HG02943 (cell line): ENCODE results near the gene CXCR3.
"Not testable (repeated sequence)": the region's sequence is repeated elsewhere in the genome, so short reads cannot be mapped to it uniquely, and the experiment has no call there.

Source experiments
- ATAC-seq: cut with Tn5 transposase; IDR thresholded peaks from one replicate; pipeline ENCODE4 v1.9.1; 2021; ENCODE audit warnings: mild to moderate bottlenecking, low read depth, moderate library complexity; ENCODE audit not compliant: unreplicated experiment

Gene CXCR3

DNA sequence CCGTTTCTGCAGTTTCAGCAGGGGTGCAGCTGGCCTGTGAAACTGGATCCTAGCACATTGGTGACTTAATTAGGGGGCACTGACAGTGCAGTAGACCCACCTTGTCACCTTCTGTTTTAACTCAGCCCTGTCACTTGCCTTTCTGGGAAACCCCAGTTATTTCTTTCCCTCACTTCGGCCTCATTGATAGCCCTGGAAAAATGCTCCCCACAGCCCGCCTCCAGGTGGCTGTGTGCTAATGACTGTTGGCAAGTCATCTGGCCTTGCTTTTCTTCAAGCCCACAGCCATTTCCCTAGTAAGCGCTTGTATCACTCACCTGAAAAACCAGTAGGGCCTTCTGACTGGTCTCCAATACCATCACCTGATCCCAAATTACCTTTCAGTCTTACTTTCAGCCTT, 3.3 kb downstream of the CXCR3 start:
- no peak for ATAC-seq

DNA sequence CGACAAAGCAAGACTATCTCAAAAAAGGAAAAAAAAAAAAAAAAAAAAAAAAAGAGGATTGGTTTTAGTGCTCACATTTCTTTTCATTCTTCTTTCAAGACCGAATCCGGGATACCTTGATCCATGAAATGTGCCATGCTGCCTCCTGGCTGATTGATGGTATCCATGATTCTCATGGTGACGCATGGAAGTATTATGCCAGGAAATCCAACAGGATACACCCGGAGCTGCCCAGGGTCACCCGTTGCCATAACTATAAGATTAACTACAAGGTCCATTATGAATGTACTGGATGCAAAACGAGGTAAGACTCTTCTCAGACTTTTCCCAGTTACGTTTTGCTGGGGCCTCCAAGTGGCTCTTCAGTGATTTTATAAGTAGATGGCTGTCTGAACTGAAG, 6.1 kb downstream of the CXCR3 start:
- ATAC-seq = no peak

DNA sequence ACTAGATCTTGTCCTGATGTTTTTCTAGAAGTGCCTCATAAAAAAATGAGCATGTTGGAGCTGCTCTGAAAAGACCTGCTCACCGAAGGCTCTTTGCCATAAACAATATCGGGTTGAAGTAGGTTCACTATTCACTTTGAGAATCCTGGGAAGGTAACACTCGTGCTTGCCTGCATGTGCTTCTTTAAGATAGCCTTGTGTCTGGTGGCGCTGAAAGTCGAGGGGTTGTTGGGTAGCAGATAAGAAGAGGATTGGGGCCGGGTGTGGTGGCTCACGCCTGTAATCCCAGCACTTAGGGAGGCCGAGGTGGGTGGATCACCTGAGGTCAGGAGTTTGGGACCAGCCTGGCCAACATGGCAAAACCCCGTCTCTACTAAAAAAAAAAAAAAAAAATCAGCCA, 6.6 kb downstream of the CXCR3 start:
- not testable (repeated sequence) for ATAC-seq

DNA sequence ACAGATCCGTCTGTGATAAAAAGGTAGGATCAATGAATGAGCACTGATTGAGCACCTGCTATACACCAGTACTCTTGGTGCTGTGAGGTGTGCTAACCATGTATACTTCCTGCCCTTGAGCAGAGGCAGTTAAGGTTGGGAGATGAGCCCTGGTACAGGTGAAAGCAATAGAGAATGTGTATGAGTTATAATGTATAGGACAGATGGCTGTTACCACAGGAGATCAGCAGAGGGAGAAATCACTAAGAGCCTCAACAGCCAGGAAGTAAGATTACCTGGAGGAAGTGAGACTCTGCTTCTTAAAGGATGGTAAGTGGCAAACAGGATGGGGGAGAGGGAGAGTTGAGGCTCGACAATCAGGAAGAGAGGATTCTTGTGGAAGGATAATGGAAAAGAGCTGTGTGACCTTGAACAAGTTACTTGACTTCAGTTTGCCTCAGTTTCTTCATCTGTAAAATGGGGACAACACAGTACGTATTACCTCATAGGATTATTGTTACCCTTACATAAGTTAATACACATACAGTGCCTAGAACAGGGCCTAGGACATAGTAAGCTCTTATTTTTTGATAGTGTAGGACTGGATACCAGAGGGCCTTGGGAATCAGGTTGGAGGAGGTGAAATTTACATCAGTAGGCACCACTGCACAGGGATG, 9.1 kb downstream of the CXCR3 start:
- no peak for ATAC-seq

DNA sequence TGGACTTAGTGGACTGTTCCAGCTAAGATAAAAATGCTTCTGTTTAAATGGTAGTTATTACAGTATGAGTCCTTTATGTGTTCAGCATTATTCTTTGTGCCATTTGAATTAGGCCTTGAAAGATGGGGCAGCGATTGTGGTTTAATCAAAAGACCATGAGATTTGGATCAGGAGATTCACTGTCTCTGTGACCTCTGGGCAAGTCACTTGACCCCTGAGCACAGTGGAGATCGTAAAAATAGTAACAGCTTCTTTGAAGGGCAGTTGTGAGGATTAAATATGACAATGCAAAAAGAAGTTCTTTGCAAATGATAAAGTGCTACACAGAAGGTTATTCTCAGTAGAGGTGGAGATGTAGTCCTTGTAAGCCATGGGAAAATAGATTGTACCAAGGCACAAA, 10.8 kb downstream of the CXCR3 start:
- no peak for ATAC-seq

DNA sequence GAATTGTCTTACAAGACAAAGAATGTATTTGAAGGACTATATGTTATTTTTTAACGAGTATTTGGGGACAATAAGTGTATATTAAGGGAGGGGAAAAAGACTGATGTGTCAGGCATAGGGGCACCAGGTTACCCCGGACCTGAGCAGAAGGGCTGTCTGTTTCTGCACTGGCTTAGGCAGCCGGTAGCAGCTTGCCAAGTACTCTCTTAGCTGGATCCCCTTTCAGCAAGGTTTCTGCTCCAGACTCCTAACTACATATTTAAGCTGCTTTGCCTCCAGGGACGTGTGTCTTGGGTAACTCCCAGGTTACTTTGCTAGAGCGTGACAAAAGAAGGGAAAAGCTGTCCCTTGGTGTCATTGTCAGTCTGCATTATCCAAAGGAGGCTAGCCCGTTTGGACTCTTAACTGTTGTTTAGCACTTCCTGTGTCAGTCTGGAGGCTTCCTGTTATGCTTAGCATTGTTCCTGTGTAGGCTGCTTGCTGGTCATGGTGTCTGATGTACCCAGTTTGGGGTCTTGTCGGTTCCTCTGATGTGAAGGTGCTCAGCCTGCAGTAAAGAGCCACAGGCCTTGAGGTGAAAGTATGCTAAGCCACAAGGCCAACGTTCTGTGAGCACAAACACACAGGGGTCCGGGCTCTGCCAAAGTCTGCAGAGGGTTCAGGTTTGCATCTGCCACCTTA, 11.6 kb downstream of the CXCR3 start:
- ATAC-seq = no peak

DNA sequence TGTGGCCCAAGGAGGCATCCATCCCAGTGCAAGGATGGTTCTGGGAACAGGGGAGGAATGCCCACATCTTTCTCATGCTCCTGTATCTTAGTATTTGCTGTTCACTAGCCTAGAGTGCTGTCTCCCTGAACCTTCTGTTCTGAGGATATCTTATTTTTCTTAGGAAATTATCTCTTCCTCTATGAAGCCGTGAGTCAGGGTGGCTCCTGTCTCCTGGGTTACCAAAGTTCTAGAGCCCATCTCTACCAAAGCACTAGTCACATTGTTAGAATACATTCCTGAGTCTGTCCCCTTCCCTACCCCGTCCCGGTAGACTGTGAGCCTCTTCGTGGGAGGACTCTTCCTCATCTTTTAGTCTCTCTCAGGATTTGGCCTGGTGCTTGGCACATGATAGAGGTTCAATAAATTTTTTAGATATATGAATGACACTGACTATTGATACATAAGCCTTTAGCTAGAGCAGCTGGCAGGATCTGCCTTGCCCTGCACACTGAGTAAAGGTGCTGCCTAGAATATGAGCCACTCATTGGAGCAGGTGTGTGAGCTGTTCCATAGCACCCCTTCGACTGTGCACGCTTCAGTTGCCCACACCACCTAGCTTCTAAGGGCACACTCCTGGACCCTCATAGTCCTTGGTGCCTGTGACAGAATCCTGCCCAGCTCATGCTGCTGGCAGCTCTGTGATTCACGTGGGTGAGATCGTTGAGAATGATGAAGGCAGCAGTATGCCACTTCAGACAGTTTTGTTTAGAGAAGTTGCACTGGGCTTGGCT, 13.3 kb downstream of the CXCR3 start:
- no peak for ATAC-seq

DNA sequence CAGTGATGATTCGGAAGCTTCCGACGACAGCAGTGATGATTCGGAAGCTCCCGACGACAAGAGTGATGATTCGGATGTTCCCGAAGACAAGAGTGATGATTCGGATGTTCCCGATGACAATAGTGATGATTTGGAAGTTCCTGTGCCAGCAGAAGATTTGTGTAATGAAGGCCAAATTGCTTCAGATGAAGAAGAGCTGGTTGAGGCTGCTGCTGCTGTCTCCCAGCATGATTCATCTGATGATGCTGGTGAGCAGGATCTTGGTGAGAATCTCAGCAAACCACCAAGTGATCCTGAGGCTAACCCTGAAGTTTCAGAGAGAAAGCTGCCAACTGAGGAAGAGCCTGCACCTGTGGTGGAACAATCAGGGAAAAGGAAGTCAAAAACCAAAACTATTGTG, 14.2 kb downstream of the CXCR3 start:
- ATAC-seq = no peak

DNA sequence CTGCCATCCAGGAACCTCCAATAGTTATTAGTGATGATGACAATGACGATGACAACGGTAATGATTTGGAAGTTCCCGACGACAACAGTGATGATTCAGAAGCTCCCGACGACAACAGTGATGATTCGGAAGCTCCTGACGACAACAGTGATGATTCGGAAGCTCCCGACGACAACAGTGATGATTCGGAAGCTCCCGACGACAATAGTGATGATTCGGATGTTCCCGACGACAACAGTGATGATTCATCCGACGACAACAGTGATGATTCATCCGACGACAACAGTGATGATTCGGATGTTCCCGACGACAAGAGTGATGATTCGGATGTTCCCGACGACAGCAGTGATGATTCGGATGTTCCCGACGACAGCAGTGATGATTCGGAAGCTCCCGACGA, 14.7 kb downstream of the CXCR3 start:
- no peak for ATAC-seq

DNA sequence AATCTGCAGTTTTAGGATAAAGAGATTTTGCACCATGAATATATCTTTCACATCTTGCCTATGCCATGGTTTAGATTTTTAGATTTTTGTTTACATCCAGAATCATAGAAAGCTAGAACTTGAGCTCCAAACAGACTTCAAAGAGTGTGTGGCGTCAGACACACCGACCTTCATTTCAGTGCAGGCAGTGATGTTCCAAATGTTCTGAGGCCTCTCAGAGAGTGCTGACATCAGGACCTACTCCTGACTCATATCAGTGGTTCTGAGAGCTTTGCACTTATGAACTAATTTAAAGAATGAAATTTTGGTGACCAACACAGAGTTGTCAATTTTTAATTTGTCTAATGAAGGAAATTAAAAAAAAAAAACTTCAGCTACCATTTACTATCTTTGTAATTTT, 18.3 kb downstream of the CXCR3 start:
- no peak for ATAC-seq

DNA sequence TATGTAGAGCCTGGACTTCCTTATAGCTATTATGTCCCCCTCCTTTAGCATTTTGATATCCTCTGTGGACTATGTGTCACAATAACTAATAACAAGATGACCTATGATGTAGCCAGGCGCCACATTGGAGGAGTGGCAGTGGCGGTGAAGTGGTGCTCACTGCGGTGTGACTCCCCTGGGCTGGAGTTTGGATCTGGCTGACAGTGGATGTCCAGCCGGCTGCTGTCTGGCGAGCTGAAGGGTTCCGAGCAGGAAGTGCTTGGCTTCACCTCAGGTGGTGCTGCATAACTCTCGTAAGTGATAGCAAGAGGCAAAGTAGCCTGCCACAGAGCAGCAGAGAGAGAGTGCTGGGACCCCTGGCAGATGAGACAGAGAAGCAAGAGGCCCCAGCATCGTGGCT, 25.1 kb downstream of the CXCR3 start:
- not testable (repeated sequence) for ATAC-seq

DNA sequence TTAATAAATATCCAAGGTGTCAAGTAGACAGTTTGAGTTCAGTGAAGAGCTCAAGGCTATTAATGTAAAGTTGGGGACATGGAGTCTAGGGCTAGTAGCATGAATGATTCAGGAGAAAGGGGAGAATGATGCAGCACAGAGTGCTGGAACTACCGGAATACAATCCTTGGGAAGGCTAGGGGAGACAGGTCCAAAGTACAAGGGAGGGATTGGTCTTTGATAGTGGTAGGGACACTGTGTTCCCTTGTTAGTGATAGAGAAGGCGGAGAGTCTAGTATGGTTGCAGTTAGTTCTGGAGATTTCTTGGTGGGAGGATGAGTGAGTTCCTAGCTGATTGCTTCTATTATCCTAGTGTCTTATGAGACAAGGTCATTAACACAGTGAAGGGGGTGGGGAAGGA, 31.4 kb downstream of the CXCR3 start:
- no peak for ATAC-seq

DNA sequence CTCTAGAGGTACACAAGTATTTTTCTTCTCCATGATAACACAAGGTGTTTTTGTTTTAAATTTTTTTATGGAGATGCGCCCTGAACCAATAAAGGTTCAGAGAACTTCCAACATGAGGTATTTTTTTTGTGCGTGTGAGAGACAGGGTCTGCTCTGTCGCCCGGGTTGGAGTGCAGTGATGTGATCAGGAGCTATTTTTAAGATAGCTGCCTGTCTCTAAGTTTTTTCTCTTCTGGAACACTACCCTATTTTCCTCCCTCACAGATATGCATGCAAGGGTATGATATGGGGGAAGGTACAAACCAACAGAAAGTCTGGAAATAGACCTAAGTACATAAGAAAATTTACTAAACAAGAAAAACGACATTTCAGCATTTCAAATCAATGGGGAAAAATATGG, 37.1 kb downstream of the CXCR3 start:
- no peak for ATAC-seq

DNA sequence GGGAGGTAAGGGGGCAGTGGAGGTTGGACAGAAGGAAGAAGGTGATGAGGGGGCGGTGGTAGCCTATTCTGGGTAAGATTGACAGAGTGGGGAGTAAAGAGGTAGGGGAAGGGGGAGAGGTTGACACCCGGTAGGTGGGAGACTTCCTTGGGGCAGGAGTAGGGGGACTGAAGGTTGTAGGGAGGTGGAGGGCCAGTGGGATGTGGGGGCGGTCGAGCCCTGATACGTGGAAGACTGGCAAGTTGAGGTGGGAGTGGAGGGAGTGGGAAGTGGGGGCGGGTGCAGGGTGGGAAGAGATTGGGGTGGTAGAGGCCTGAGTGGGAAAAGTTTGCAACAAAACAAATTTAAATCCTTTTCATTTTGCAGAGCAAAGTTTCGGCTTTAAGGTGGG, 38.3 kb downstream of the CXCR3 start:
- ATAC-seq = no peak

DNA sequence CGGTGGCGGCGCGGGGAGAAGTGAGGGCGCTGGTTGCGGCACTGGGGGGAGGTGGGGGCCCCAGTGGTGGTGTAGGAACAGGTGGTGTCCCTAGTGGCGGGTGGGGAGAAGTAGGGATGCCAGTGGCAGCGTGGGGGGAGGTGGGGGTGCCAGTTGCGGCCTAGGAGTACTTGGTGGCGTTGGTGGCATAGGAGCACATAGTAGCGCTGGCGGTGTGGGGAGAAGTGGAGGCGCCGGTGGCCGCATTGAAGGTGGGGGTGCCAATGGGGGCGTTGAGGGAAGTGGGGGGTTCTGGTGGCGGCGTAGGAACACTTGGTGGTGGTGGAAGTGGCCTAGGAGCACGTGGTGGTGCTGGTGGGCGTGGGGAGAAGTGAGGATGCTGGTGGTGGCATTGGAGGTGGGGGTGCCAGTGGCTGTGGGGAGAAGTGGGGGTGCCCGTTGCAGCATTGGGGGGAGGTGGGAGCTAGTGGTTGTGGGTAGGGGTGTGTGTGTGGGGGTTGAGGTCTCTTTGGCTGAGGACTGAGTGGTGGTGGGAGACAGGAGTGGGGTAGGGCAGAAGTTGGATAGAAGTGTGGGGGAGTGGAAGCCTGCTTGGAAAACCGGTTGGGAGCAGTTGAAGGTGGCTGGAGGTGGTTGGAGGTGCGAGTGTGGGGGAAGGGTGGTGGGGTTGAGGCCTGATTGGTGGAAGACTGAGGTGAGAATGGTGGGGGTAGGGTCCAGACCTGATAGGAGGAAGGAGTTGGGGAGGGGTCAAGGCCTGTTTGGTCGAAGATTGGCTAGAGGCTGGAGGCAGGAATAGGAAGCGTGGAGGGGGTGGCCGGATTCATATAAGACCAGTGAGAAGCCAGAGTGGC, 38.9 kb downstream of the CXCR3 start:
- no peak for ATAC-seq

DNA sequence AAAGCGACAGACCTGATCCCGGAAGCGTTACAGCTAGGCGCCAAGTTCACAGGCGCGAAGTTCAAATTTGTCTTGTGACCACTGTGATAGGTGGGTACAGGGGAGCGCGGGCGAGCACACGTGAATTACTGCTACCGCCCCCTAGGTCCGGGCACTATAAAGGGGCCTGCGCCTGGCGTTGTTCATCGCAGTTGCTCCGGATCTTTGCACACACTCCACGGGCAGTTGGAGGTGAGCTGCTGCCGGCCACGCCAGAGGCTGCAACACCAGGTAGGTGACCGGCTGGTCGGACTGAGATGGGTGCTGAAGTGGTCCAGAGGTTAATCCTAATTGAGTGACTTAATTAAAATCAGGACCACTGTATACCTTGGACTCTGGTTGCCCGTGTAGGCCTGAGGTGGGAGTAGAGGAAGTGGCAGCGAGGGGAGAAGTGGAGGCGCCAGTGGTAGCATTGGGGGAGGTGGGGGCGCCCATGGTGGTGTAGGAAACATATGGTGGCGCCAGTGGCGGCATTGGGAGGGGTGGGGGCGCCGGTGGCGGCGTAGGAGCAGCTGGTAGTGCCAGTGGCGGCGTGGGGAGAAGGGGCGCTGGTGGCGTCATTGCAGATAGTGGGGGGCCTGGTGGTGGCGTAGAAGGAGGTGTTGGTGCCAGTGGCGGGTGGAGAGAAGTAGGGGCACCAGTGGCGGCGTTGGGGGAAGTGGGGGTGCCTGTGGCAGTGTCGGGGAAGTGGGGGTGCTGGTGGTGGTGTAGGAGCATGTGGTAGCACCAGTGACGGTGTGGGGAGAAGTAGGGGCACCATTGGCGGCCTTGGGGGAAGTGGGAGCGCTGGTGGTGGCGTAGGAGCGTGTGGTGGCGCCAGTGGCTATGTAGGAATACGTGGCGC, 39.8 kb downstream of the CXCR3 start, which contains the start of gene GCNA:
GCNA (plus strand) TSS at position 185 of the 883 bp plus-strand sequence. CDS start 2,385 bp downstream, outside the sequence.
- no peak for ATAC-seq

DNA sequence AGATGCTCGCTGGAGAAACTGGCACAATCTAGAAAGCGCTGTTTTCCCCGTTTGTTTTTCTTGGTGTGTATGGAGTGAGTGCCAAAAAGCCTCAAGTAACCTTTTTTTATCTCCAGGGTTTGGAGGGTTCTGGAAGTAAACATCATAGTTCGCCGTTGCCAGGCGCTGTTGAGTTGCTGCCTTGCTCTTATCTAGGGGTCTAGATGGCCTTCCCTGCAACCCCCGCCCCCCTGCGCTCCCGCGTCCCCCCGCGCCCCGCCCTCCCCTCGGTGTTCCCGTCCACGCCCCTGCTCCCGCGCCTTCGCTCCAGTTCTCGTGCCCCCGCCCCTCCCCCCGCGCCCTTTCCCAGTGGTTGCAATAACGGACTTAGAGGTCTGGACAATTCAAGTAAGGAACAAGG, 40.6 kb downstream of the CXCR3 start:
- ATAC-seq = no peak

DNA sequence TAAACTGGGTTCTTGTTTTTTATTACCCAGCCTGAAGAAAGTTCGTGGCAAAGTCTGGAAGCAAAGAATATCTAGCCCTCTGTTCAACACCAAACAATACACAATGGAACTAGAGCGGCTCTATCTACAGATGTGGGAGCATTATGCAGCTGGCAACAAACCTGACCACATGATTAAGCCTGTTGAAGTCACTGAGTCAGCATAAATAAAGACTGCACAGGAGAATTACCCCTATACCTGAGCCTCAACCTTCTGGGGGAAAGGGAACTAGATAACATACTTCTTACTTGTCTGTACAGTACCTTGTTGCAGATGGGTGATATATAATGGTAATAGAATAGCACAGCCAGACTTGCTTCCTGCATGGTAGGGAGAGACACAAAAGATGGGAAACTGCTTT, 44.7 kb downstream of the CXCR3 start:
- no peak for ATAC-seq

DNA sequence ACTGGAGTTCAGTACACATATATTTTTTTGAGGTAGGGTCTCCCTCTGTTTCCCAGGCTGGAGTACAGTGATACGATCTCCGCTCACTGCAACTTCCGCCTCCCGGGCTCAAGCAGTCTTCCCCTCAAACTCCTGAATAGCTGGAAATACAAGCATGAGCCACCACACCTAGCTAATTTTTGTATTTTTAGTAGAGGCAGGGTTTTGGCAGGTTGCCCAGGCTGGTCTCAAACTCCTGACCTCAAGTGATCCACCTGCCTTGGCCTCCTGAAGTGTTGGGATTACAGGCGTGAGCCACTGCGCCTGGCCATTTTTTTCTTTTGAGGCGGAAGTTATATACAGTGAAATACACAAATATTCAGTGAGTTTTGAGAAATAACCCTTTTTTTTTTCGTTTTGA, 46.9 kb downstream of the CXCR3 start:
- not testable (repeated sequence) for ATAC-seq
